Hepatocyte (in vitro differentiated cells): Measurements from ENCODE around the gene OVCH2. TPM values are rescaled to one million over a fixed set of nuclear protein-coding genes. Genes with fewer than 3 reads are reported as not detected.

ENCODE experiments used
- DNase-seq: peaks from one replicate; pipeline ENCODE4 v3.0.0-alpha.2; 2016; ENCODE audit warnings: low spot score
- H2AFZ ChIP-seq: fragments of 200-600 bp; sonication (generic); 2 replicates; pipeline ENCODE4 v1.6.0; 2016; ENCODE audit warnings: antibody characterized with exemption, mild to moderate bottlenecking
- H3K27ac ChIP-seq: fragments of 200-600 bp; sonication (generic); 2 replicates; pipeline ENCODE4 v1.5.1; 2016; ENCODE audit warnings: mild to moderate bottlenecking
- H3K27me3 ChIP-seq: fragments of 200-600 bp; sonication (generic); 2 replicates; pipeline ENCODE4 v1.6.1; 2016
- H3K36me3 ChIP-seq: fragments of 200-600 bp; sonication (generic); replicated peaks from 2 replicates; pipeline ENCODE4 v1.5.1; 2016; ENCODE audit warnings: low read depth; ENCODE audit not compliant: insufficient read depth
- H3K4me1 ChIP-seq: fragments of 200-600 bp; sonication (generic); 2 replicates; pipeline ENCODE4 v1.5.1; 2016; ENCODE audit warnings: mild to moderate bottlenecking, moderate library complexity; ENCODE audit not compliant: insufficient read depth
- H3K4me2 ChIP-seq: fragments of 200-600 bp; sonication (generic); 2 replicates; pipeline ENCODE4 v1.6.0; 2016
- H3K4me3 ChIP-seq: fragments of 200-600 bp; sonication (generic); 2 replicates; pipeline ENCODE4 v1.5.1; 2016; ENCODE audit warnings: mild to moderate bottlenecking
- H3K79me2 ChIP-seq: fragments of 200-600 bp; sonication (generic); 2 replicates; pipeline ENCODE4 v1.6.0; 2017; ENCODE audit warnings: mild to moderate bottlenecking
- H3K9me2 ChIP-seq: fragments of 200-600 bp; sonication (generic); replicated peaks from 2 replicates; pipeline ENCODE4 v1.6.0; 2017; ENCODE audit warnings: mild to moderate bottlenecking; ENCODE audit not compliant: insufficient read depth
- H3K9me3 ChIP-seq: fragments of 200-600 bp; sonication (generic); 2 replicates; pipeline ENCODE4 v1.5.1; 2016; ENCODE audit warnings: low read depth, mild to moderate bottlenecking
- H4K20me1 ChIP-seq: fragments of 200-600 bp; sonication (generic); 2 replicates; pipeline ENCODE4 v1.6.0; 2016; ENCODE audit warnings: mild to moderate bottlenecking; ENCODE audit not compliant: insufficient read depth, poor library complexity, severe bottlenecking
- CTCF ChIP-seq: fragments of 200-600 bp; sonication (generic); IDR thresholded peaks from 2 replicates; pipeline ENCODE4 v1.5.1; 2016; ENCODE audit warnings: antibody characterized with exemption, mild to moderate bottlenecking; ENCODE audit not compliant: poor library complexity
- EZH2 ChIP-seq: fragments of 200-600 bp; sonication (generic); IDR thresholded peaks from 2 replicates; pipeline ENCODE4 v1.6.1; 2016; ENCODE audit warnings: antibody characterized with exemption, mild to moderate bottlenecking, borderline replicate concordance
- EZH2phosphoT487 ChIP-seq: fragments of 200-600 bp; sonication (generic); IDR thresholded peaks from one replicate; pipeline ENCODE4 v1.6.1; 2018; ENCODE audit warnings: antibody characterized with exemption, mild to moderate bottlenecking, low read depth, moderate library complexity; ENCODE audit not compliant: unreplicated experiment, severe bottlenecking
- WGBS: methylation state at CpG from one replicate; pipeline ENCODE4 v1.1.6; 2016; ENCODE audit warnings: low lambda C conversion rate; ENCODE audit errors: missing lambda C conversion rate; 5-methylcytosine and 5-hydroxymethylcytosine counted together
- polyA plus RNA-seq: library from polyadenylated mRNA; unstranded; fragments of >200 nt; fragmentation: Nextera tagmentation; extraction: Ambion mirVana; gene quantifications from 2 replicates; pipeline ENCODE4 v1.2.1, GENCODE V29; 2016
- total RNA-seq: library from RNA; depleted of rRNA; stranded (reverse); fragments of >200 nt; gene quantifications from 2 replicates; pipeline ENCODE4 v1.2.3, GENCODE V29; 2014

OVCH2 gene
- total and polyA plus RNA-seq, 2 experiments from 2014 or later = 0.51 to 0.63 TPM

GRCh38 chr11:7656704-7657103 is 49.6 kb downstream of the OVCH2 start:
- TF ChIP-seq EZH2phosphoT487 (no peak), CTCF (no peak), EZH2 (no peak)
- H3K4me2 ChIP-seq = no peak overlapping the region
- H3K36me3 ChIP-seq = no peaks in the 10 kb centered on the region
- no peak overlapping the region for H2AFZ ChIP-seq
- no peaks in the 10 kb centered on the region for H4K20me1 ChIP-seq
- H3K27me3 ChIP-seq = no peaks in the 10 kb centered on the region
- H3K9me2 ChIP-seq = no peaks in the 10 kb centered on the region
- WGBS = 94% methylated on average over 11 of the region's 11 CpGs
- DNase-seq = no peak
- no peak overlapping the region for H3K4me3 ChIP-seq
- no peaks in the 10 kb centered on the region for H3K79me2 ChIP-seq
- H3K4me1 ChIP-seq = no peaks in the 10 kb centered on the region
- no peaks in the 10 kb centered on the region for H3K9me3 ChIP-seq
- no peak overlapping the region for H3K27ac ChIP-seq

GRCh38 chr11:7655253-7656217 is 50.7 kb downstream of the OVCH2 start:
- Histone ChIP-seq H3K4me1 (no peaks in the 10 kb centered on the region), H3K4me2 (no peak overlapping the region), H2AFZ (no peak overlapping the region), H3K27ac (no peak overlapping the region), H3K27me3 (no peaks in the 10 kb centered on the region), H3K4me3 (no peak overlapping the region), H3K9me2 (no peaks in the 10 kb centered on the region), H3K36me3 (no peaks in the 10 kb centered on the region), H3K9me3 (no peaks in the 10 kb centered on the region), H3K79me2 (no peaks in the 10 kb centered on the region), H4K20me1 (no peaks in the 10 kb centered on the region)
- no peak for DNase-seq
- 88% methylated on average over 14 of the region's 14 CpGs for WGBS
- TF ChIP-seq EZH2 (no peak), EZH2phosphoT487 (no peak), CTCF (no peak)

- Histone ChIP-seq H3K27ac (no peak overlapping the region), H4K20me1 (no peaks in the 10 kb centered on the region), H3K27me3 (no peaks in the 10 kb centered on the region), H3K4me1 (no peaks in the 10 kb centered on the region), H3K36me3 (no peaks in the 10 kb centered on the region), H2AFZ (no peak overlapping the region), H3K79me2 (no peaks in the 10 kb centered on the region), H3K4me3 (no peak overlapping the region), H3K9me2 (no peaks in the 10 kb centered on the region), H3K4me2 (no peak overlapping the region), H3K9me3 (no peaks in the 10 kb centered on the region)
- TF ChIP-seq CTCF (no peak), EZH2 (no peak), EZH2phosphoT487 (no peak)
- WGBS = 65% methylated on average over 4 of the region's 4 CpGs
- DNase-seq = no peak
Measured at GRCh38 chr11:7654195-7654705, 52.0 kb downstream of the OVCH2 start.
